Activated CD4-positive, alpha-beta T cell treated with anti-CD3 and anti-CD28 coated beads for 48 hours (primary cell): Measurements from ENCODE around the gene CALR.
"Not testable (repeated sequence)": the region's sequence is repeated elsewhere in the genome, so short reads cannot be mapped to it uniquely, and the experiment has no call there.

Source experiments
- DNase-seq: peaks from one replicate; pipeline ENCODE4 v3.0.0-alpha.2; 2020

CALR gene

DNA sequence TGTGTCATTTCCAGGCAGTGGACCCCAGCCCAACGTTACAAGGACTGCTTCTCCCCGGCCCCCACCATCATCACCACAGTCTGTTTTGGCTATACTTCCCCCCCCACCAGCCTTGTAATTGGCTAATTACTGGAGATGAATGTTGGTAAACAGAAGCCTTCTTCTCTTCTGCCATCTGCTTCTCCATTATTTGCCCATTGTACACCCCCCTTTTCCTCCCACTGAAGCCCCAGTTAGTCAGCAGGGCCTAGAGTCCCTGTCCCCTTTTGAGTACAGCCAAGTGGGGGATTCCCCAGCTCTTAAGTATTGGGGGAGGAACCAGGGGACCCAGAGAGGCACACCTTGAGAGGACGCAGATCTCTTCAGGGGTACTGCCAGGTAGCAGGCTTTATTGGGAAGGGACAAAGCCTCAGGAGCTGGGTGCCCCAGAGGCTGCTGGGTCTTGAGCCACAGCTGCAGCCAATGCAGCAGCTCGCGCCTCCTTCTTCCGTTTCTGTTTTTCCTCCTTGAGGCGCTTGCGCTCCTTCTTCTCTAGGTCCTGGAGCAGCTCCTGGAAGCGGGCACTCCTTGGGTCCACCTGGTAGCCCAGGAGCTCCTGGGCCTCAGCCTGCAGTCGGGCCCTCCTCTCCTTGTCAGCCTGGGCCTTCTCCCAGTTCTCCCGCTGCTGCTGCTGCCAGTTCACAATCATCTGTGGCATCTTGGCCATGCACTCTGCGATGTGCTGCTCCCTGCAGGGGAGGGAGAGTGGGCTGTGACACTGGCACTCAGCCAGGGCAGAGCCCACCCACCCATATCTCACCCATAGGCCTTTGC lies 15.6 kb downstream of the CALR start:
- DNase-seq, result no peak

DNA sequence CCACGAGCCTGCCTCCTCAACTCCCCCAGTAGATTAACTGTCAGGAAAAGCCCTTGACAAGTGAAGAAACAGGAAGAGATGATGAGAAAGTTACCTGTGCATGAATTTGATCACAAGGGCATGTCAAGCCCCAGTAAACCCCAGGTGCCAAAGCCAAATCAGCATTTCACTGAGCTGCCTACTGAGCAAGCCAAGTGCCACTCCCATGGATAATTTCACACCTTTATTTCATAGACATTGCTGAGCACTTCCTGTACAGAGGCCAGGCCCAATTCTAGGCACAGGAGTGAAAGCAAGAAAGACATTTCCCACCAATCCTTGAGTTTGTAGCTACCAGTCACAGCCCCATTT lies 16.2 kb downstream of the CALR start:
- DNase-seq, result no peak

DNA sequence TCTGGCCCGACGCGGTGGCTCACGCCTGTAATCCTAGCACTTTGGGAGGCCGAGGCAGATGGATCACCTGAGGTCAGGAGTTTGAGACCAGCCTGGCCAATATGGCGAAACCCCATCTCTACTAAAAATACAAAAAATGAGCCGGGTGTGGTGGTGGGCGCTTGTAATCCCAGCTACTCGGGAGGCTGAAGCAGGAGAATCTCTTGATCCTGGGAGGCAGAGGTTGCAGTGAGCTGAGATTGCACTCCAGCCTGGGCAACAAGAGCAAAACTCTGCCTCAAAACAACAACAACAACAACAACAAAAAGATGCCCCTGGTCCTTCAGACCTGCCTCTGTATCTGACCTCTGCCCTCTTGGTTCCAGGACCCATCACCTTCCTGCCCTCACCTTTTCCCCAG lies 17.2 kb downstream of the CALR start:
- not testable (repeated sequence) for DNase-seq

DNA sequence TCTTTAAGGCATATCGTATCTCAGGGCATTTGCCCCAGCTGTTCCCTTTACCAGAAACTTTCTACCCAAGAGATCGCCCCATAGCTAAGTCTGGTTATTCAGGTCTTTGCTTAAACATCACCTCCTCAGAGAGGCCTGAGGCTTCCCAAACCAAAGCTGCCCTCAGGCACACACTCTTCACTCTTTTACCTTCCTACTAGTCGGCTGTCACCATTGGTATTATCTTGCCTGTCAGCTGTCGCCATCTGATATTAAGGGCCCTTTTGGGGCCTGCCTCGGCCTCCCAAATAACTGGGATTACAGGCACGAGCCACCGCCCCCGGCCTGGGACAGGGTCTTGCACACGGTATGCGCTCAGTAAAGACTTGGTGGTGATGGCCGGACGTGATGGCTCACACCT lies 17.6 kb downstream of the CALR start:
- no peak for DNase-seq

DNA sequence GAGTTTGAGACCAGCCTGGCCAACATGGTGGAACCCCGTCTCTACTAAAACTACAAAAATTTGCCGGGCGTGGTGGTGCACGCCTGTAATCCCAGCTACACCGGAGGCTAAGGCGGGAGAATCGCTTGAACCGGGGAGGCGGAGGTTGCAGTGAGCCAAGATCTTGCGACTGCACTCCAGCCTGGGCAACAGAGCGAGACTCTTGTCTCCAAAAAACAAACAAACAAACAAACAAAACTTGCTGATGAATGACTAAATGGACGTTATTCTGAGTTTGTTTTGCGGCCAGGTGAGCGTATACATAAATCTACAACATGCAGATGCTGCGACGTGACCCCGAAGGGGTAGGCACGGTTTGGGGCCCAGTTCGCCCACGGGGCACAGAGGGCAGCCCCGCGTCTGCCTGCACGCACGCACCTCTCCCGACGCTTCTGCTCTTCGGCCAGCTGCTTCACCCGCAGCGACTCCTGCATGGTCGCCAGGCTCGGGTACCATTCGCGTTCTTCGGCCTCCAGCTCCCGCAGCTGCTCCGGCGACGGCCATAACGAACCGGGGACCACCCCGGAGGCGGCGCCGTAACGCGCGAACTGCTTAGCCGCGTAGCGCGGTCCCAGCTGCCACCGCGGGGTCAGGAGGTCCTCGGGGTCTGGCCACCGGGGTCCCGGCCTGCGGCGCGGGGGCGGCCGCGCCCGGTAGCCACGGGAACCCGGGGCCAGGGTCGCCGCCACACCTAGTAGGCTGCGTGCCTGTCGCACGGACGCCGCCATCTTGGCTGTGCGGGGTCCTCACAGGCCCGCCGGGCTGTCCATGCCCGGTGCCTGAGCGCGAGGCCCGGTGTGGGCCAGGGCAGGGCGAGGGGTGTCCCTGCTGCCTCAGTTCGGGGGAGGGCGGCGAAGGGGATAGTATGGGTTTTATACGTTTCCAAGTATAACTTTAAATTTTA lies 18.3 kb downstream of the CALR start, which contains the start of gene GADD45GIP1:
TSS of gene GADD45GIP1 (minus strand) at position 778 of the 943 bp plus-strand sequence. CDS start at position 767, 11 bp downstream.
- DNase-seq, result peak; percentile 90

DNA sequence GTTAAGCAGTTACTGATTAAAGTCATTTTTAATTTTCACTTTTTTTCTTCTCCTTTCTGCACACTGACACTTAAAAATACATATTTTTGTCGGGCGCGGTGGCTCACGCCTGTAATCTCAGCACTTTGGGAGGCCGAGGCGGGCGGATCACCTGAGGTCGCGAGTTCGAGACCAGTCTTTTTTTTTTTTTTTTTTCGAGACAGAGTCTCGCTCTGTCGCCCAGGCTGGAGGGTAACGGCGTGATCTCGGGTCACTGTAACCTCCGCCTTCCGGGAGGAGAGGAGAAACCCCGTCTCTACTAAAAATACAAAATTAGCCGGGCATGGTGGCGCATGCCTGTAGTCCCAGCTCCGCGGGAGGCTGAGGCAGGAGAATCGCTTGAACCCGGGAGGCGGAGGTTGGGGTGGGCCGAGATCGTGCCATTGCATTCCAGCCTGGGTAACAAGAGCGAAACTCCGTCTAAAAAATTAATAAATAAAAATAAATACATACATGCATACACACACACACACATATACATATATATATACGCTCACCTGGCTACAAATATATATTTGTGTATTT lies 19.1 kb downstream of the CALR start:
- DNase-seq, result peak; percentile 48

DNA sequence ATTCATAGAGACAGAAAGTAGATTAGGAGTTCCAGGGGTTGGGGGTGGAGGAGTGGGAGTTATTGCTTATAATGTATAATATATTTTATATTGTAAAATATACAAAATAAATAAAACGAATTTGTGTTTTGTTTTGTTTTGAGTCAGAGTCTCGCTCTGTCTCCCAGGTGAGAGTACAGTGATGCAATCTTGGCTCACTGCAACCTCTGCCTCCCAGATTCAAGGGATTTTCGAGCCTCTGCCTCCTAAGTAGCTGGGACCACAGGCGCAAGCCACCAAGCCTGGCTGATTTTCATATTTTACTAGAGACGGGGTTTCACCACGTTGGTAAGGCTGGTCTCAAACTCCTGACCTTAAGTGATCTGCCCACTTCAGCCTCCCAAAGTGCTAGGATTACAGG lies 21.1 kb downstream of the CALR start:
- DNase-seq, result no peak

DNA sequence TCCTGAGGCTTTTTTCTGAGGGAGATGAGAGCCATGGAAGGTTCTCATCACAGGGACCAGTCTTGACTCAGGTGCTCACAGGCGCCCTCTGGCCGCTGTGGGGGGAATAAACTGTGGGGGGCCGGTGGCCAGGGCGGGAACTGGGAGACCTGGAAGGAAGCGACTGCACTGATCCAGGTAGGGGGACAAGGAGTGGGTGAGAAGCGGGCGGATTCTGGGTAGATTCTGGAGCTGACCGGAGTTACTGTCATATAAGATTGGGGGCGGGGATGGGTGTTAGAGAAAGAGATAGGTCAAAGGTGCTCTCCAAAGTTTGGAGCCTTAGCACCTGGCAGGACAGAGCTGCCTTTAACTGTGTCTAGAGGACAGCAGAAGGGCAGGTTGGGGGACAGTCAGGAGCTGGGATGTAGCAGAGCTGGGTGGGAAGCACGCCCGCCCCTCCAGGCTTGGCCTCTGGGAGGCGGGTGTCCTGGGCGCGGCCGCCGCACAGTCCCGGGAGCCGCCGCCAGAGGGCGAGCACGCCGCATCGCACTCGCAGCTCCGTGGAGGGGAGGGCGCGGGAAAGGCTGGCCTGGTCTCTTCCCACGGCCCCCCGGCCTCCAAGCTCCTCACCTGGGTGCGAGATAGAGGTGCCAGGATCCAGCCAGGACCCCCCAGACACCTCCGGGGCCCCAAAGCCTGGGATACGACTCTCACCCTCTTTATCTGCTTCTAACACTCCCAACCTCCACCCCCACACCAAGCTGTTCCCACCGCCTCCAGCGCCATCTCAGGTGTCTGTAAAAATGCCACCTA lies 26.8 kb downstream of the CALR start:
- peak; percentile 91 for DNase-seq

DNA sequence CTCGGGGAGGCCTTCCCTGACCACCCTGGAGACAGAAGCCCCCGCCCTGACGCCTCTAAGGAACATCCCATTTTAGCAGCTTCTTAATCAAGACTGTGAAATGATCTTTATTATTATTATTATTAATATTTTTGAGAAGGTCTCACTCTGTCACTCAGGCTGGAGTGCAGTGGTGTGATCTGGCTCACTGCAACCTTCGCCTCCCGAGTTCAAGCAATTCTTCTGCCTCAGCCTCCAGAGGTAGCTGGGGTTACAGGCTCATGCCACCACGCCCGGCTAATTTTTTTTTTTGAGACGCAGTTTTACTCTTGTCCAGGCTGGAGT lies 27.4 kb downstream of the CALR start:
- no peak for DNase-seq

DNA sequence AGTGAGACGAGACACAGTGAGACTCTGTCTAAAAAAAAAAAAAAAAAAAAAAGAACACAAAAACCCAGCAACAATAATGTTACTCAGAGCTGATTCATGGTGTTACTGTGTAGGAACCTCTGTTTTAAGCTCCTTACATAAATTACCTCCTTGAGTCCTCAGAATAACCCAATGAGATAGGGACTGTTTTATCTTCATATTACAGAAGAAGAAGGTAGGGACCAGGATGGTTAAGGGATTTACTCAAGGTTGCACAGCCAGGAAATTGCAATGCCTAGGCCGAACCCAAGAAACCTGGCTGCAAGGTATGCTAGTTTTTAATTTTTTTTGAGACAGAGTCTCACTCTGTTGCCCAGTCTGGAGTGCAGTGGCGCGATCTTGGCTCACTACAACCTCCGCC lies 29.5 kb downstream of the CALR start:
- no peak for DNase-seq

DNA sequence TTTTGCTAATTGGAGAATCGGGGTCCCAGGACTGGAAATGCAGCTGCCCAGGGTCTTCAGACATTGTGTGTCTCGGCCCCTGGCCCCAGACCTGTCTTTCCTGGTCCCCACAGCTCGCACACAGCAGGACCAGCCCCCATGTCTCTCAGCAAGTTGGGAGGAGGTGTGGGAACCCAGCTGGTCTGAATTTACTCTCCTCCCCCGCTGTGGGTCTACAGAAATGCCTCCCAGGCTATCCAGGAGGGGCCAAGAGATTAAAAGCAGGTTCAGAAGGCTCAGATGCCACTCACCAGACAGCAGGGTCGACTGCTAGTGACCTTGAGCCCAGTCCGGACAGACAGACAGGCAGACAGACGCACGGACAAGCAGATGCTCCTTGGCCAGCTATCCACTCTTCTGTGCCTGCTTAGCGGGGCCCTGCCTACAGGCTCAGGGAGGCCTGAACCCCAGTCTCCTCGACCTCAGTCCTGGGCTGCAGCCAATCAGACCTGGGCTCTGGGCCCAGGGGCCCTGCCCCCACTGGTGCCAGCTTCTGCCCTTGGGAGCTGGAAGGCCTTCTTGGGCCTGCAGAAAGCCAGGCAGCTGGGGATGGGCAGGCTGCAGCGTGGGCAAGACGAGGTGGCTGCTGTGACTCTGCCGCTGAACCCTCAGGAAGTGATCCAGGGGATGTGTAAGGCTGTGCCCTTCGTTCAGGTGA lies 31.0 kb downstream of the CALR start, which contains the start of gene DAND5:
TSS of gene DAND5 (plus strand) at position 285 of the 697 bp plus-strand sequence. CDS start at position 370, 85 bp downstream.
- no peak for DNase-seq

DNA sequence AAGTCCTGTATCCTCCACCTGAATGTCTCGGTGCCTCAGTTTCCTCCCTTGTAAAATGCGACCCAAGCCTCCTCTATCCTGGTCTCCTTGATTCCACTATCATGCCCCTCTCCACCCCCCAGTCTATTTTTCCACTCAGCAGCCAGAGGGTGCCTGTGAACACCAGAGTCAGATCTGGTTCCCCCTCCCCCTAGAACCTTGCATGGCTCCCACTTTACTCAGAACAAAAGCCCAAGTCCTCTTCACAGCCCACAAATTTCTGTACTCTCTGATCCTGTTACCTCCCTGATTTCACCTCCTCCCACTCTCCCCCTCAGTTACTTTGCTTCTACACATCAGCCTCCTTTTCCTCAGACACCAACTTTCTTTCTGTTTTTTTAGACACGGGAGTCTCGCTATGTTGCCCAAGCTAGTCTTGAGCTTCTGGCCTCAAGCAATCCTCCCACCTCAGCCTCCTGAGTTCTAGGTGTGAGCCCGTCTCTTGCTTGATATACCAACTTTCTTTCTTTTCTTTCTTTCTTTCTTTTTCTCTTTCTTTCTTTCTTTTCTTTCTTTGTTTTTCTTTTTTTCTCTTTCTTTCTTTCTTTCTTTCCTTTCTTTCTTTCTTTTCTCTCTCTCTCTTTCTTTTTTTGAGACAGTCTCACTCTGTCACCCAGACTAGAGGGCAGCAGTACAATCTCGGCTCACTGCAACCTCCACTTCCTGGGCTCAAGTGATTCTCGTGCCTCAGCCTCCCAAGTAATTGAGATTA lies 31.8 kb downstream of the CALR start:
- no peak for DNase-seq

DNA sequence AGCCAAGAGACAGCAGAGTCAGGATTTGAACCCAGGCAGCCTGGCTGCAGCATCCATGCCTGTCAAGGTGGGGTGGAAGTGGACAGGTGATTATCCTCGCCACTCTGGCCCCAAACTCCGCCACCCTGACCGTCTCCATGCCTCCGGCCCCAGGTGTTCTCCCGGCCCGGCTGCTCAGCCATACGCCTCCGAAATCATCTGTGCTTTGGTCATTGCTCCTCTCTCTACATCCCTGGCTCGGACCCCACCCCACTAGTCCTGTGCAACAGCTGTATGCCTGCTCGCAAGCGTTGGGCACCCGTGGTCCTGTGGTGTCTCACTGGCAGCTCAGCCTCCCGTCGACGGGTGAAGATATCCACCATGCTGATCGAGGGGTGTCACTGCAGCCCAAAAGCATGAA lies 34.8 kb downstream of the CALR start:
- no peak for DNase-seq

DNA sequence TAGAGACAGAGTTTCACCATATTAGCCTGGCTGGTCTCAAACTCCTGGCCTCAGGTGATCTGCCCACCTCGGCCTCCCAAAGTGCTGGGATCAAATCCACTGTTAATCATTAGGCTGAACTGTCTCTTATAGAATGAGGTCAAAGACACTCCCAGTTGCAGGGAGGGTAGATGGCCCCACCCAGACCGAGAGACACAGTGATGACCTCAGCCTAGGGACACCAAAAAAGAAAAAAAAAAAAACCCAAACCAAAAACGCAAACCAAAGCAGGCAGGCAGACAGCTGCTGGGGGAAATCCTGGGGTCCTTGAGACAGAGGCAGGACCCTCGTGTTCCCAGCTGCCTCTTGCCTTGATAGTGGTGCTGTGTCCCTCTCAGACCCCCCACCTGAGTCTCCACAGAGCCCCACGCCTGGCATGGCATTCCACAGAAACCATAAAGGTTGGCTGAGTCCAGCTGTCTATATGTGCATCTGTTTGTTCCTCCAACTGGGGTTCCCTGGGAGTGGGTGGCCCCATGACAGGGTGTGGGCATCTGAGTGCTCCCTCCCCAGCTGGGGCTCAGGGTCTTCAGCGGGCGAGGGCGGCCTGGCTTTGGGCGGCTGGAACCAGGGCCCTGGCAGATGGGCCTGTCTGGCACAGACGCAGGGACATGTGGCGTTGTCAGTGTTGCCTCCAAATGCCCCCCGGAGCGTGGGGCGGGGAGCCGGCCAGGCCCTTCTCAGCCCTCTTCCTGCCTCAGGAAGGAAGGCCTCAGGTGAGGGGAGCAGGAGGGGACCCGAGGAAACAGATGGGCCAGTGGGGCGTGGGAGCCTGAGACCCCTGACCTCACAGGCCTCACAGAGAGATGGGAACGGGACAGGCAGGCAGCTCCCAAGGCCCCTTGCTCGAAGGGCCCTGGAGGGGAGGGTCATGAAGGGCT lies 36.2 kb downstream of the CALR start:
- no peak for DNase-seq

DNA sequence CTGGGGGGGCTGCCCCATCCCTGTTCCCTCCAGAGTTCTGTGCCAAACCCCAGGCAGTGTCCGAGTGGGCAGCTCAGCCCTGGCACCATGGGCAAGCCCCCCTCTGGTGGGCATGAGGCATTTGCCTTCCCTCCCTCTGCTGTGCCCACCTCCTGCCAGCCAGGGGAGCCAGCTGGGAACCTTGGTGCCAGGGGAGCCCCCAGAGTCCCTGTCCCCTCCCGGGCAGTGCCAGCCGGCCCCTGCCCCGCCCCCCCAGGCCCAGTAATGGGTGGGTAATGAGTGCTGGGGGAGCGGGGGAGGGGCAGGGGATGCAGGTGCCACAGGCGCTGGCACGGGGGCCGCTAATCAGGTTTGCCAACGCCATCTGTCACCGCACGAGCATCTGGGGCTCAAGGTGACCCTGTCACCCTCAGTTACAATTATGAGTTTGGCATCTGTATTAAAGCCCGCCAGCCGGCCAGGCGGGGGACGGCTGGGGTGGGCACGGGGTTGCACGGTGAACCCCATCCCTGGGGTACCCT lies 36.9 kb downstream of the CALR start:
- DNase-seq, result no peak

DNA sequence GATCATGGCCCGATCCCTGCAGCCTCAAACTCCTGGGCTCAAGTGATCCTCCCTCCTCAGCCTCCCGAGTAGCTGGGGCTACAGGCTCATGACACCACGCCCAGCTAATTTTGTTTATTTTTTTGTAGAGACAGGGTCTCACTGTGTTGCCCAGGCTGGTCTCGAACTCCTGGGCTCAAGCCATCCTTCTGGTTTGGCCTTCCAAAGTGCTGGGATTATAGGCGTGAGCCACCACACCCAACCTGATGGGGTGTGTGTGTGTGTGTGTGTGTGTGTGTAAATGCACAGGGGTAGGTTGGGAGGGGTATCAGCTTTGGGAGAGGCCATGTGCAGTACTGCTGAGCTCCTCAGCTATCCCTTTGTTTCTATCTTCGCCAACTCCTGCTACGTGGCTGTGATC lies 37.7 kb downstream of the CALR start:
- not testable (repeated sequence) for DNase-seq

DNA sequence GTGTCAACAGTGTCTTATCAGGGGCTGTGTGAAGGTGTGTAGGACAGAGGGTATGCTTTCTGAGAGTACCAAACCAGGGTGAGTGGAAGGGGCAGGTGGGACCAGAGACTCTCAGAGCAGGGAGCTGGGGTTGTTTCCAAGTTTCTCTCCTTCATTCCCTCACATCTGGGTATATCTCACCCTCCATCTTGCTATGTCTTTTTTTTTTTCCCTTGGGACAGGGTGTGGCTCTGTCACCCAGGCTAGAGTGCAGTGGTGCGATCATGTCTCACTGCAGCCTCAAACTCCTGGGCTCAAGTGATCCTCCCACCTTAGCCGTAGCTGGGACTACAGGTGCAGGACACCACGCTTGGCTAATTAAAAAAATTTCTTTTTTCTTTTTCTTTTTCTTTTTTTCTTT lies 41.6 kb downstream of the CALR start:
- no peak for DNase-seq

DNA sequence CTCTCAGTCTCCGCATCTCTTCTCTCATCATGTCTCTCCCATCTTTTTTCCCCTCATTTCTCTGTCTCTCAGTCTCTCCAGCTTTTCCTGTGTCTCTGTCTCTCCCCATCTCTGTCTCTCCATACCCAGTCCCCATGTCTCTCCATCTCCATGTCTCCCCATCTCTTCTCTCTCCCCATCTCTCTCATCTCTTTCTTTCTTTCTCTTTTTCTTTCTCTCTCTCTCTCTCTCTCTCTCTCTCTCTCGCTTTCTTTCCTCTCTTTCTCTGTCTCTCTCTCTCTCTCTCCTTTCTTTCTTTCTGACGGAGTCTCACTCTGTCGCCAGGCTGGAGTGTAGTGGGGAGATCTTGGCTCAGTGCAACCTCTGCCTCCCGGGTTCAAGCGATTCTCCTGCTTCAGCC lies 44.2 kb downstream of the CALR start:
- DNase-seq, result no peak

DNA sequence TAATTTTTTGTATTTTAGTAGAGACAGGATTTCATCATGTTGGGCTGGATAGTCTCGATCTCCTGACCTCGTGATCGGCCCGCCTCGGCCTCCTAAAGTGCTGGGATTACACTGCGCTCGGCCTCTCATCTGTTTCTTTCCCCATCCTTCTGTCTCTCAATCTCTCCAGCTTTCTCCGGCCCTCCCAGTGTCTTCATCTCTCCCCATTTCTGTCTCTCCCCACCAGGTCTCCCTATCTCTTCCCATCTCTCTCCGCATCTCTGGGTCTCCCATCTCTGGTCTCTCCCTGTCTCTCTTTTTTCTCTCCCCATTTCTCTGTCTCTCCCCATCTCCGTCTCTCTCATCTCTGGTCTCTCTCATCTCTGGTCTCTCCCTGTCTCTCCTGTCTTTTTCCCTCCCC lies 44.7 kb downstream of the CALR start:
- no peak for DNase-seq

DNA sequence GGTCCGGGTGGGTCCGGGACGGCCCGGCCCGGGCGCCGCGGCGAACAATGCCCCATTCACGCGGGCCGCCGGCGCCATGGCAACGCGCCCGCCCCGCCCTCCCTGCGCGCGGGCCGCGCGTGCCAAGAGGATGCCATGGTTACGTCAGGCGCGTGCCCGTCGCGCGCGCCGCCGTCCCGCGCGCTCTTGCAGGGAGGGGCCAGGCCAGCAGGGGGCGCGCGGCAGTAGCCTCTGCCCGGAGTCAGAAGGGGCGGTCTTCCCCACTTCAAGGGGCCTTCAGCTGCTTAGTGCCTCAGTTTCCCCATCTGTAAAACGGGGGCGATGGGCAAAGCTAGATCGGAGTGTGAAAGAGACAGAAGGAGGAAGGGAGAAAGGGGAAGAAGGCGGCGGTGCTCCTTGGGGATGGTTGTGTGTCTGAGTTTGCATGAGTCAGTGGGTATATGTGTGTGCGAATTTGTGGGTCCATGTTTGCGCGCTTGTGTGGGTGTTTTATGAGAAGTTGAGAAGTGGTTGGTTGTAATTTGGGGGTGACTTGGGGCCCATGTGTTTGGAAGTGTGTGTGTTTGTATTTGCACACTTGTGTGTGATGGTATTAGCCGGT lies 45.2 kb downstream of the CALR start:
- DNase-seq, result peak; percentile 86
